PC-9 (cell line): ENCODE results near the gene WAPL. TPM values are rescaled to one million over a fixed set of nuclear protein-coding genes. Genes with fewer than 3 reads are reported as not detected.

ENCODE experiments used
- BruUV-seq: library from RNA; stranded (reverse); fragments of 400-500 nt; replicated peaks from 2 replicates; lab custom pipeline; 2021; lab: Mats Ljungman, UMichigan
- CTCF ChIA-PET: fragments of 300-600 bp; sonication (Branson Sonifier 250); formaldehyde crosslinking; loops from one replicate; lab custom pipeline; 2022; ENCODE audit warnings: antibody characterized with exemption; lab: Charles Lee
- POLR2A ChIA-PET: fragments of 300-600 bp; sonication (Branson Sonifier 250); formaldehyde crosslinking; loops from one replicate; lab custom pipeline; 2022; ENCODE audit warnings: antibody characterized with exemption; ENCODE audit not compliant: unreplicated experiment; lab: Charles Lee
- DNase-seq, 2 experiments: peaks; one replicate each; pipeline versions ENCODE4 v3.0.0 to v3.0.0-alpha.2; 2015 to 2022; ENCODE audit warnings: mixed read lengths in 1 of 2
- H2AFZ ChIP-seq: fragments of 200-600 bp; sonication (generic); 2 replicates; pipeline ENCODE4 v1.8.1; 2017; ENCODE audit warnings: antibody characterized with exemption
- H3F3A ChIP-seq: fragments of 200-600 bp; sonication (generic); 2 replicates; pipeline ENCODE4 v1.8.1; 2017; ENCODE audit warnings: antibody characterized with exemption, mild to moderate bottlenecking, low read depth; ENCODE audit not compliant: insufficient read depth
- H3K27ac ChIP-seq: fragments of 200-600 bp; sonication (generic); 2 replicates; pipeline ENCODE4 v1.6.1; 2016; ENCODE audit warnings: mixed run types
- H3K27me3 ChIP-seq: fragments of 200-600 bp; sonication (generic); 2 replicates; pipeline ENCODE4 v1.6.1; 2016; ENCODE audit warnings: low read depth, mixed run types; ENCODE audit not compliant: insufficient read depth
- H3K36me3 ChIP-seq: fragments of 200-600 bp; sonication (generic); 2 replicates; pipeline ENCODE4 v1.6.1; 2016; ENCODE audit warnings: low read depth, mixed run types
- H3K4me1 ChIP-seq: fragments of 200-600 bp; sonication (generic); replicated peaks from 2 replicates; pipeline ENCODE4 v1.6.1; 2016; ENCODE audit warnings: mixed run types; ENCODE audit not compliant: insufficient read depth
- H3K4me2 ChIP-seq: fragments of 200-600 bp; sonication (generic); 2 replicates; pipeline ENCODE4 v1.6.1; 2017; ENCODE audit warnings: mixed run types
- H3K4me3 ChIP-seq: fragments of 200-600 bp; sonication (generic); 2 replicates; pipeline ENCODE4 v1.6.1; 2016; ENCODE audit warnings: mixed run types
- H3K79me2 ChIP-seq: fragments of 200-600 bp; sonication (generic); 2 replicates; pipeline ENCODE4 v1.6.1; 2017; ENCODE audit warnings: low read depth, mixed run types
- H3K9me2 ChIP-seq: fragments of 200-600 bp; sonication (generic); 2 replicates; pipeline ENCODE4 v1.8.1; 2017; ENCODE audit warnings: mild to moderate bottlenecking; ENCODE audit not compliant: insufficient read depth
- H3K9me3 ChIP-seq: fragments of 200-600 bp; sonication (generic); 2 replicates; pipeline ENCODE4 v1.8.1; 2016; ENCODE audit warnings: low read depth; ENCODE audit not compliant: insufficient read depth
- H4K20me1 ChIP-seq: fragments of 200-600 bp; sonication (generic); 2 replicates; pipeline ENCODE4 v1.8.1; 2017; ENCODE audit not compliant: insufficient read depth
- EZH2 ChIP-seq: fragments of 200-600 bp; sonication (generic); IDR thresholded peaks from 2 replicates; pipeline ENCODE4 v1.8.0; 2017; ENCODE audit warnings: antibody characterized with exemption, low read depth
- intact Hi-C: fragments of 100-400 bp; cut with micrococcal nuclease; formaldehyde crosslinking; loops from one replicate; pipeline ENCODE4 v1.10.0; 2022; ENCODE audit not compliant: unreplicated experiment
- total RNA-seq: library from RNA; stranded (reverse); gene quantifications from 2 replicates; pipeline ENCODE4 v1.2.3, GENCODE V29; 2021
- TF ChIP-seq, protein P1 (sequence below): fragments of 200-600 bp; sonication (generic); conservative IDR thresholded peaks from 2 replicates; pipeline ENCODE4 v1.6.1; 2017; ENCODE audit warnings: mixed run types, antibody characterized with exemption, mild to moderate bottlenecking, moderate library complexity

WAPL gene
- total RNA-seq, 1 experiment from 2014 or later, result 20.9 TPM

- Histone ChIP-seq H3K4me1 (no peaks in the 10 kb centered on the region), H3K79me2 (no peaks in the 10 kb centered on the region), H3K36me3 (no peaks in the 10 kb centered on the region), H3K27me3 (no peaks in the 10 kb centered on the region), H3K27ac (no peak overlapping the region), H2AFZ (no peak overlapping the region), H3K4me3 (no peak overlapping the region), H3K4me2 (no peak overlapping the region), H4K20me1 (no peaks in the 10 kb centered on the region), H3F3A (no peaks in the 10 kb centered on the region), H3K9me2 (no peaks in the 10 kb centered on the region), H3K9me3 (no peaks in the 10 kb centered on the region)
- POLR2A ChIA-PET, result no interaction called here
- no TSS peak for BruUV-seq
- no peak for TF ChIP-seq EZH2
- TF ChIP-seq, protein P1, sequence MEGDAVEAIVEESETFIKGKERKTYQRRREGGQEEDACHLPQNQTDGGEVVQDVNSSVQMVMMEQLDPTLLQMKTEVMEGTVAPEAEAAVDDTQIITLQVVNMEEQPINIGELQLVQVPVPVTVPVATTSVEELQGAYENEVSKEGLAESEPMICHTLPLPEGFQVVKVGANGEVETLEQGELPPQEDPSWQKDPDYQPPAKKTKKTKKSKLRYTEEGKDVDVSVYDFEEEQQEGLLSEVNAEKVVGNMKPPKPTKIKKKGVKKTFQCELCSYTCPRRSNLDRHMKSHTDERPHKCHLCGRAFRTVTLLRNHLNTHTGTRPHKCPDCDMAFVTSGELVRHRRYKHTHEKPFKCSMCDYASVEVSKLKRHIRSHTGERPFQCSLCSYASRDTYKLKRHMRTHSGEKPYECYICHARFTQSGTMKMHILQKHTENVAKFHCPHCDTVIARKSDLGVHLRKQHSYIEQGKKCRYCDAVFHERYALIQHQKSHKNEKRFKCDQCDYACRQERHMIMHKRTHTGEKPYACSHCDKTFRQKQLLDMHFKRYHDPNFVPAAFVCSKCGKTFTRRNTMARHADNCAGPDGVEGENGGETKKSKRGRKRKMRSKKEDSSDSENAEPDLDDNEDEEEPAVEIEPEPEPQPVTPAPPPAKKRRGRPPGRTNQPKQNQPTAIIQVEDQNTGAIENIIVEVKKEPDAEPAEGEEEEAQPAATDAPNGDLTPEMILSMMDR, result no peak
- DNase-seq, result no peak
- intact Hi-C loops, result no loop called here
- CTCF ChIA-PET, result no interaction called here
Observed at GRCh38 chr10:86423739-86424138, 97.9 kb downstream of the WAPL start.

DNA sequence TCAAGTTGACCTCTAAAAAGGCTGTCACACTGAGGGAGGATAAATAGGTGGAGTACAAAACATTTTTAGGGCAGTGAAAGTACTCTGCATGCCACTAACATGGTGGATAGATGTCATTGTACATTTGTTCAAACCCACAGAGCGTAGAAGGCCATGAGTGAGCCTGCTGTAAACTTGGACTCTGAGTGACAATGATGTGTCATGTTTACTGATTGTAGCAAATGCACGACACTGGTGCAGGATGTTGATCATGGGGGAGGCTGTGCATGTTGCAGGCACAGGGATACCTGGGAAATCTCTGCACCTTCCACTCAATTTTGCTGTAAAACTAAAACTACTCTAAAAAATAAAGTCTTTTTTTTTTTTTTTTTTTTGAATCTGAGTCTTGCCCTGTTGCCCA, 102.5 kb downstream of the WAPL start:
- ChIA-PET POLR2A (no interaction called here), CTCF (no interaction called here)
- Histone ChIP-seq H3K36me3 (no peaks in the 10 kb centered on the region), H4K20me1 (no peaks in the 10 kb centered on the region), H3K4me2 (no peak overlapping the region), H3K4me1 (no peaks in the 10 kb centered on the region), H3K27ac (no peak overlapping the region), H3F3A (no peaks in the 10 kb centered on the region), H3K9me2 (no peaks in the 10 kb centered on the region), H3K27me3 (no peaks in the 10 kb centered on the region), H2AFZ (no peak overlapping the region), H3K4me3 (no peak overlapping the region), H3K9me3 (no peaks in the 10 kb centered on the region), H3K79me2 (no peaks in the 10 kb centered on the region)
- intact Hi-C loops, result no loop called here
- BruUV-seq, result no TSS peak
- TF ChIP-seq EZH2, result no peak
- TF ChIP-seq, protein P1, result no peak
- DNase-seq, result no peak

GRCh38 chr10:86415583-86415982, 106.0 kb downstream of the WAPL start:
- ChIA-PET POLR2A (no interaction called here), CTCF (no interaction called here)
- Histone ChIP-seq H3K9me2 (no peaks in the 10 kb centered on the region), H3K79me2 (no peaks in the 10 kb centered on the region), H3K4me1 (no peaks in the 10 kb centered on the region), H3K36me3 (no peaks in the 10 kb centered on the region), H3K4me2 (no peak overlapping the region), H3F3A (no peaks in the 10 kb centered on the region), H3K27ac (no peak overlapping the region), H3K9me3 (no peaks in the 10 kb centered on the region), H3K4me3 (no peak overlapping the region), H4K20me1 (no peaks in the 10 kb centered on the region), H3K27me3 (no peaks in the 10 kb centered on the region), H2AFZ (no peak overlapping the region)
- BruUV-seq, result no TSS peak
- DNase-seq, result no peak
- no peak for TF ChIP-seq EZH2
- TF ChIP-seq, protein P1, result no peak
- intact Hi-C loops, result no loop called here
